HCT116 (cell line): ENCODE data around the gene MEGF8. TPM values are rescaled to one million over a fixed set of nuclear protein-coding genes. Genes with fewer than 3 reads are reported as not detected.

ENCODE experiments used
- ATAC-seq: fragments of 200-7000 bp; cut with Tn5 transposase; 2 replicates; pipeline ENCODE4 v1.9.1; 2020; ENCODE audit warnings: mild to moderate bottlenecking, moderate library complexity
- BruUV-seq: library from RNA; stranded (reverse); fragments of 400-500 nt; replicated peaks from 2 replicates; lab custom pipeline; 2021; lab: Mats Ljungman, UMichigan
- CTCF ChIA-PET: fragments of 300-600 bp; sonication (Branson Sonifier 250); formaldehyde crosslinking; loops from one replicate; lab custom pipeline; 2021; ENCODE audit warnings: antibody characterized with exemption; lab: Charles Lee
- POLR2A ChIA-PET: fragments of 300-600, 350-600 bp; sonication (Branson Sonifier 250); formaldehyde crosslinking; loops from one replicate; lab custom pipeline; 2021; ENCODE audit warnings: antibody characterized with exemption; lab: Charles Lee
- RAD21 ChIA-PET, 2 experiments: fragments of 300-600 bp; sonication (Branson Sonifier 250); formaldehyde crosslinking; loops; one replicate each; lab custom pipeline; 2023; ENCODE audit warnings: low total read pairs in 2 of 2; ENCODE audit not compliant: uncharacterized antibody in 2 of 2, unreplicated experiment in 2 of 2, low non-redundant PET in 1 of 2; lab: Charles Lee
- DNase-seq: peaks from one replicate; pipeline ENCODE4 v3.0.0-alpha.2; 2010; ENCODE audit warnings: low read depth, low spot score
- H2AFZ ChIP-seq: fragments of 200-600 bp; shearing (Covaris generic), sonication (generic); 2 replicates; pipeline ENCODE4 v1.6.1; 2017; ENCODE audit warnings: low read depth, mixed run types, mixed read lengths, antibody characterized with exemption, low read length; ENCODE audit not compliant: poor library complexity, severe bottlenecking
- H3K27ac ChIP-seq: 2 replicates; pipeline ENCODE4 v1.5.1; 2012; ENCODE audit warnings: low read depth, low read length
- H3K27me3 ChIP-seq: fragments of 200-600 bp; sonication (generic); 2 replicates; pipeline ENCODE4 v1.6.1; 2016; ENCODE audit warnings: mixed run types, low read length, mixed read lengths; ENCODE audit not compliant: insufficient read depth
- H3K36me3 ChIP-seq, 2 experiments: fragments of 200-500 bp in 1 of 2; fragments of 200-600 bp in 1 of 2; sonication (Bioruptor generic) in 1 of 2; sonication (generic) in 1 of 2; 2 replicates each; pipeline versions ENCODE4 v1.5.1 to v1.6.1; 2014 to 2016; ENCODE audit warnings: low read length in 2 of 2, inconsistent platforms in 1 of 2, mixed read lengths in 1 of 2, mixed run types in 1 of 2; ENCODE audit not compliant: insufficient read depth in 2 of 2, control insufficient read depth in 1 of 2
- H3K4me1 ChIP-seq, 2 experiments: fragments of 200-600 bp in 1 of 2; sonication (generic) in 1 of 2; 2 replicates each; pipeline versions ENCODE4 v1.5.1 to v1.6.1; 2012 to 2017; ENCODE audit warnings: low read length in 2 of 2, inconsistent platforms in 1 of 2, mild to moderate bottlenecking in 1 of 2, mixed read lengths in 1 of 2, mixed run types in 1 of 2, moderate library complexity in 1 of 2; ENCODE audit not compliant: insufficient read depth in 2 of 2, control insufficient read depth in 1 of 2
- H3K4me2 ChIP-seq: fragments of 200-600 bp; sonication (generic); 2 replicates; pipeline ENCODE4 v1.6.1; 2017; ENCODE audit warnings: mixed run types, low read length, mixed read lengths
- H3K4me3 ChIP-seq, 2 experiments: fragments of 200-600 bp in 1 of 2; sonication (generic) in 1 of 2; replicated peaks in 1 of 2; 2 replicates each; pipeline ENCODE4 v1.5.1; 2011 to 2016; ENCODE audit warnings: low read length in 2 of 2, control low read depth in 1 of 2, low read depth in 1 of 2, mild to moderate bottlenecking in 1 of 2, mixed read lengths in 1 of 2, mixed run types in 1 of 2
- H3K79me2 ChIP-seq: fragments of 200-600 bp; sonication (generic); 2 replicates; pipeline ENCODE4 v1.6.1; 2017; ENCODE audit warnings: mild to moderate bottlenecking, mixed run types, low read length, moderate library complexity, mixed read lengths; ENCODE audit not compliant: insufficient read depth
- H3K9ac ChIP-seq: fragments of 200-600 bp; sonication (generic); 2 replicates; pipeline ENCODE4 v1.6.1; 2016; ENCODE audit warnings: low read length, mixed read lengths
- H3K9me2 ChIP-seq: fragments of 200-600 bp; sonication (generic), shearing (Covaris generic); 2 replicates; pipeline ENCODE4 v1.6.1; 2017; ENCODE audit warnings: mixed run types, mild to moderate bottlenecking, moderate library complexity; ENCODE audit not compliant: insufficient read depth
- H3K9me3 ChIP-seq, 2 experiments: fragments of 200-500 bp in 1 of 2; fragments of 200-600 bp in 1 of 2; sonication (Bioruptor generic) in 1 of 2; sonication (generic) in 1 of 2; 2 replicates each; pipeline ENCODE4 v1.6.1; 2014 to 2017; ENCODE audit warnings: low read length in 2 of 2, mixed read lengths in 2 of 2, inconsistent platforms in 1 of 2, low read depth in 1 of 2, mild to moderate bottlenecking in 1 of 2, mixed run types in 1 of 2, moderate library complexity in 1 of 2; ENCODE audit not compliant: control insufficient read depth in 1 of 2, insufficient read depth in 1 of 2
- H4K20me1 ChIP-seq: fragments of 200-600 bp; sonication (generic), shearing (Covaris generic); 2 replicates; pipeline ENCODE4 v1.6.1; 2017; ENCODE audit warnings: mixed run types, mild to moderate bottlenecking, moderate library complexity; ENCODE audit not compliant: insufficient read depth
- CEBPB ChIP-seq: IDR thresholded peaks from 2 replicates; pipeline ENCODE4 v1.6.1; 2012; ENCODE audit warnings: low read depth
- EGR1 ChIP-seq: IDR thresholded peaks from 2 replicates; pipeline ENCODE4 v1.6.1; 2012; ENCODE audit warnings: low read depth
- ELF1 ChIP-seq: IDR thresholded peaks from 2 replicates; pipeline ENCODE4 v1.6.1; 2012; ENCODE audit warnings: low read depth, borderline replicate concordance
- EZH2 ChIP-seq: fragments of 200-600 bp; sonication (generic); IDR thresholded peaks from 2 replicates; pipeline ENCODE4 v1.6.1; 2017; ENCODE audit warnings: antibody characterized with exemption, mixed run types
- EZH2phosphoT487 ChIP-seq: fragments of 200-600 bp; IDR thresholded peaks from 2 replicates; pipeline ENCODE4 v1.6.1; 2018; ENCODE audit warnings: antibody characterized with exemption, borderline replicate concordance
- FOSL1 ChIP-seq: IDR thresholded peaks from 2 replicates; pipeline ENCODE4 v1.6.1; 2012; ENCODE audit warnings: low read depth
- JUND ChIP-seq: IDR thresholded peaks from 2 replicates; pipeline ENCODE4 v1.6.1; 2012
- POLR2A ChIP-seq: IDR thresholded peaks from 2 replicates; pipeline ENCODE4 v1.7.0; 2011; ENCODE audit warnings: borderline replicate concordance; ENCODE audit not compliant: insufficient read depth, insufficient read length; ENCODE audit errors: extremely low read depth
- RAD21 ChIP-seq: IDR thresholded peaks from 2 replicates; pipeline ENCODE4 v1.6.1; 2012; ENCODE audit warnings: low read depth, mild to moderate bottlenecking
- SIN3A ChIP-seq: IDR thresholded peaks from 2 replicates; pipeline ENCODE4 v1.6.1; 2012; ENCODE audit warnings: low read depth
- SP1 ChIP-seq: IDR thresholded peaks from 2 replicates; pipeline ENCODE4 v1.6.1; 2012; ENCODE audit warnings: low read depth
- YY1 ChIP-seq: IDR thresholded peaks from 2 replicates; pipeline ENCODE4 v1.6.1; 2011; ENCODE audit warnings: low read length, low read depth, moderate library complexity, mild to moderate bottlenecking; ENCODE audit not compliant: insufficient replicate concordance; ENCODE audit errors: extremely low read depth
- ZFX ChIP-seq: fragments of 450-650 bp; IDR thresholded peaks from 2 replicates; pipeline ENCODE4 v1.6.1; 2017
- ZNF274 ChIP-seq: fragments of 200-500 bp; sonication (Bioruptor generic); IDR thresholded peaks from 2 replicates; pipeline ENCODE4 v1.6.1; 2014; ENCODE audit warnings: mild to moderate bottlenecking, low read depth, low read length, inconsistent platforms
- intact Hi-C: fragments of 100-400 bp; cut with micrococcal nuclease; formaldehyde crosslinking; loops from 2 replicates; pipeline ENCODE4 v1.10.0; 2022
- total RNA-seq: library from RNA; stranded (reverse); gene quantifications from one replicate; pipeline ENCODE4 v1.2.1, GENCODE V29; 2021; ENCODE audit not compliant: unreplicated experiment

The MEGF8 gene
- total RNA-seq, 1 experiment from 2014 or later: 24.0 TPM

DNA sequence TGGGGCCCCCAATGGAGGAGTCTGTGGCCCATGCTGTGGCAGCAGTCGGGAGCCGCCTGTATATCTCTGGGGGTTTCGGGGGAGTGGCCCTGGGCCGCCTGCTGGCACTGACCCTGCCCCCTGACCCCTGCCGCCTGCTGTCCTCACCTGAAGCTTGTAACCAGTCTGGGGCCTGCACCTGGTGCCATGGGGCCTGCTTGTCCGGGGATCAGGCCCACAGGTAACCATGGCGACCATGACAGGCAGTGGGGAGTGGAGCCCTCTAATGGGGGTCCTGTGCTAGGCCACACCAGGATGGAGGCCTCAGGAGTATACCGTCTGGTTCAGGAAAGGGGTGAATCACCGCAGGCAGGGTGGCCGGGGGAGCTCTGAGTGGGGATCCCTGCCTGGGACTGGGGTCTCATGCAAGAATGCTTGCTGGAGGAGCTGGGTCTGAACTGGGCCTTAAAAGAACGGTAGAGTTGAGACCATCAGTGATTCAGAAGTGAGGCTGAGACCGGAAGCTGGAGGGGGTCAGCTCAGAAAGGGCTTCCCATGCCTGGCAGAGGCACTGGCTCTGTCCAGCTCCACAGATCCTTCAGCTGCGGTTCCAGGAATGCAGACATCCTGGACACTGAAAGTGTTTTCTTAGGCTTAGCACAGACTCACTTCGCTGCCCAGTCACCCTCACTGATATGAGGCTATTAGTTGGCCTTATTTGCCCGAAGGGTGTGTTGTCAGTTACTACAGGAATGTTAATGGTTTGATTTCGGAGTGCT, 35.5 kb downstream of the MEGF8 start:
- ChIA-PET POLR2A (no interaction called here), RAD21 (no interaction called here), CTCF (no interaction called here)
- Histone ChIP-seq H3K9me2 (no peaks in the 10 kb centered on the region), H3K27ac (no peak overlapping the region), H3K4me1 (no peaks in the 10 kb centered on the region), H4K20me1 (no peaks in the 10 kb centered on the region), H3K9me3 (peaks cover 9 to 10% of the 10 kb centered on the region in 2 experiments; a peak in 2 of 4 replicates), H3K9ac (no peak overlapping the region), H3K27me3 (no peaks in the 10 kb centered on the region), H2AFZ (no peak overlapping the region), H3K4me3 (no peak overlapping the region), H3K4me2 (no peak overlapping the region), H3K79me2 (no peaks in the 10 kb centered on the region), H3K36me3 (peaks cover 0 to 11% of the 10 kb centered on the region in 2 experiments; a peak in 2 of 4 replicates)
- no TSS peak for BruUV-seq
- no peak for DNase-seq
- TF ChIP-seq POLR2A: no peak
- no peak for TF ChIP-seq ZNF274
- no peak for TF ChIP-seq FOSL1
- no peak for TF ChIP-seq SP1
- no peak for TF ChIP-seq JUND
- no peak for TF ChIP-seq RAD21
- no peak for TF ChIP-seq ELF1
- TF ChIP-seq SIN3A: no peak
- no peak; the same call in 1 of the 2 replicates for ATAC-seq
- intact Hi-C loops: no loop called here

DNA sequence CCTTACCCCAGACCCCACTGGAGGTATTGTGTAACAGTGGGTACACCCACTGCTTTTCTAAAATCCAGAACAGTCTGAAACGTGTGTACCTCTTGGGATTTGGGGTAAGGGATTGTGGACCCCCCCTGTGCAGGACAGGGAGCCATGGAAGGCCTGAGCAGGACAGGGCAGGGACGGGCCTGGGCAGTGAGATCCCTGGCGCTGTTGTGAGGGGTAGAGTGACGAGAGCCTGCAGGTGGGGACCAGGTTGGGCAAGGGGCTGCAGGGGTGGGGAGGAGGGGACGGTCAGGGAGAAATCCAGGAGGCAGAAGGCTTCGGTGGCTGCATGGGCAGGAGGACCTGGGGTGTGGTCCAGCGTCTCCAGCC, 36.1 kb downstream of the MEGF8 start:
- Histone ChIP-seq H3K36me3 (peaks cover 0 to 11% of the 10 kb centered on the region in 2 experiments; a peak in 2 of 4 replicates), H3K79me2 (no peaks in the 10 kb centered on the region), H3K9me3 (peaks cover 9 to 10% of the 10 kb centered on the region in 2 experiments; a peak in 2 of 4 replicates), H3K27ac (no peak overlapping the region), H3K4me3 (no peak overlapping the region), H3K4me1 (no peaks in the 10 kb centered on the region), H3K9ac (no peak overlapping the region), H3K4me2 (no peak overlapping the region), H2AFZ (no peak overlapping the region), H4K20me1 (no peaks in the 10 kb centered on the region), H3K27me3 (no peaks in the 10 kb centered on the region), H3K9me2 (no peaks in the 10 kb centered on the region)
- ChIA-PET RAD21 (no interaction called here), CTCF (no interaction called here), POLR2A (no interaction called here)
- DNase-seq (no peak), ATAC-seq (no peak)
- no TSS peak for BruUV-seq
- intact Hi-C loops: no loop called here
- TF ChIP-seq YY1 (no peak), EZH2phosphoT487 (no peak), POLR2A (no peak), ELF1 (no peak), CEBPB (no peak), EGR1 (no peak), EZH2 (no peak), SP1 (no peak), ZFX (no peak)
